Cortex of kidney (tissue), 1 donor: ENCODE results near the gene DHRSX.
"Not testable (repeated sequence)": the region's sequence is repeated elsewhere in the genome, so short reads cannot be mapped to it uniquely, and the experiment has no call there.

Experiments
- DNase-seq: peaks from one replicate; lab custom pipeline; 2025; lab: John Stamatoyannopoulos, UW

DHRSX gene

GRCh38 chrX:2520539-2520938 is 19.8 kb upstream of the DHRSX start:
- DNase-seq: no peak

GRCh38 chrX:2519638-2520037 is 18.9 kb upstream of the DHRSX start:
- DNase-seq: not testable (repeated sequence)

DNA sequence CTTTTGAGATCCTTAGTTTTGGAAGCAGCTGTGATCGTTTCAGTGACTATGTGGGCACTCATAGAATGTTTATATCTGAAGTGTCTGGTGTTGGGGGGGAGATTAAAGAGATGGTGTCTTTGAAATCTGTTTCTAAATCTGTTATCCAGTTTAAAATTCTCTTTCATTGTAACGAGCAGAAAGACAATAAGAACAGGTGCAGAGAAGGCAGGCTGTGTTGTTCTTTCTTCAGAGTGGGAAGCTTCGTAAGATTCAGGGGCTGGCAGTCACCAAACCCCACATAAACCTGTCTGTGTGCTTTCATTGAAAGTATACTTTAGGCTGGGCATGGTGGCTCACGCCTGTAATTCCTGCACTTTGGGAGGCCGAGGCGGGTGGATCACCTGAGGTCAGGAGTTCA is 16.3 kb upstream of the DHRSX start:
- no peak for DNase-seq

- no peak for DNase-seq
Measured at GRCh38 chrX:2516623-2517022, 15.8 kb upstream of the DHRSX start.

DNA sequence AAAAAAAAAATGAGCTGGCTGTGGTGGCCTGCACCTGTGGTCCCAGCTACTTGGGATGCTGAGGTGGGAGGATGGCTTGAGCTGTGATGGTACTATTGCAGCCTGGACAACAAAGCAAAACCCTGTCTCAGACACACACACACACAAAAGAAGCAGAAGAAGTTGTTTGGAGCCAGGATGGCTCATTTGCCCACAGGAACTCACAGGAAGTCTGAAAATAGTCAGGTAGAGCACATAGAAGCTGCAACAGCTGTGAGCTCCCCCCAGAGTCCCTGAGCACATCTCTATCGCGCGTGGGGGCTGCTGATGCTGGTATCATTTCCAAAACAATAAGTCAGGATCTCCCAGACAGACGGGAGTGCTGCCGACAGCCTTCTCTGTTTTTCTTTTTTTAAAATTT is 13.4 kb upstream of the DHRSX start:
- no peak for DNase-seq

- no peak for DNase-seq
Measured at GRCh38 chrX:2513121-2513664, 12.4 kb upstream of the DHRSX start.

GRCh38 chrX:2512501-2512900 is 11.7 kb upstream of the DHRSX start:
- no peak for DNase-seq

DNA sequence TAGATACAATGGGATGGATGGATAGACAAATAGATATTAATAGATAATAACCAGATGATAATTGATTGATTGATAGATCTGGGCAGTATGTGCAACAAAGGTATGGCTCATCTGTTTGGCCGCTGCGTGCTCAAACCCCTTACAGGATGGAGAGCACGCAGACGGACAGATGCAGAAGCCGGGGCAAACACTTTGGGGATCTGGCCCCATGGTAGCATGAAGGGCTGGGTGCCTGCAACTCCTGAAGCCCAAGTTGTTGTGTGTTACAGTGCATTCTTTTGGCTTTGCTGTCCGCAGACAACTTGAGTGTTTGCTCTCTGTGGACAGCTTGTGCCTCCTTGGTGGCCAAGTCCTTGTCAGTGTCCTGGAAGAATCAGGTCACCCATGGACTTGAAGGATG is 10.6 kb upstream of the DHRSX start:
- DNase-seq: no peak

DNA sequence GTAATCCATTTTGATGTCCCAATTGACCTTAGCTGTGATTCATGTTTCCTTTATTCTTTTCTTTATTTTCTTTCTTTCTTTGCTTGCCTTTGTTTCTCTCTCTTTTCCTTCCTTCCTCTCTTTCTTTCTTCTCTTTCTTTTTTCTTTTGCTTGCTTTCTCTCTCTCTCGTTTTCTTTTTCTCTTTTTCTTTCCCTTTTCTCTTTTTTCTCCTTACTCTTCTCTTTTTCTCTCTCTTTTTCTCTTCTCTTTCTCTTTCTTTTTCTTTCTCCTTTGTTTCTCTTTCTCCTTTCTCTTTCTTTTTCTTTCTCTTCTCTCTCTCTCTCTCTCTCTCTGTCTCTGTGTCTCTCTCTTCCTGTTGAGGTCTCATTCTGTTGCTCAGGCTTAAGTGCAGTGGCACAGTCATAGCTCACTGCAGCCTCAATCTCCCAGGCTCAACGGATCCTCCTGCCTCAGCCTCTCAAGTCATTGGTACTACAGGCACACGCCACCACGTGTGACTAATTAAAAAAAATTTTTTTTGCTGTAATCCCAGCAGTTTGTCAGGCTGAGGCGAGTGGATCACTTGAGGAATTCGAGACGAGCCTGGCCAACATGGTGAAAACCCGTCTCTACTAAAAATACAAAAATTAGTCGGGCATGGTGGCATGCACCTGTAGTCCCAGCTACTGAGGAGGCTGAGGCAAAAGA is 8.0 kb upstream of the DHRSX start:
- no peak for DNase-seq

DNA sequence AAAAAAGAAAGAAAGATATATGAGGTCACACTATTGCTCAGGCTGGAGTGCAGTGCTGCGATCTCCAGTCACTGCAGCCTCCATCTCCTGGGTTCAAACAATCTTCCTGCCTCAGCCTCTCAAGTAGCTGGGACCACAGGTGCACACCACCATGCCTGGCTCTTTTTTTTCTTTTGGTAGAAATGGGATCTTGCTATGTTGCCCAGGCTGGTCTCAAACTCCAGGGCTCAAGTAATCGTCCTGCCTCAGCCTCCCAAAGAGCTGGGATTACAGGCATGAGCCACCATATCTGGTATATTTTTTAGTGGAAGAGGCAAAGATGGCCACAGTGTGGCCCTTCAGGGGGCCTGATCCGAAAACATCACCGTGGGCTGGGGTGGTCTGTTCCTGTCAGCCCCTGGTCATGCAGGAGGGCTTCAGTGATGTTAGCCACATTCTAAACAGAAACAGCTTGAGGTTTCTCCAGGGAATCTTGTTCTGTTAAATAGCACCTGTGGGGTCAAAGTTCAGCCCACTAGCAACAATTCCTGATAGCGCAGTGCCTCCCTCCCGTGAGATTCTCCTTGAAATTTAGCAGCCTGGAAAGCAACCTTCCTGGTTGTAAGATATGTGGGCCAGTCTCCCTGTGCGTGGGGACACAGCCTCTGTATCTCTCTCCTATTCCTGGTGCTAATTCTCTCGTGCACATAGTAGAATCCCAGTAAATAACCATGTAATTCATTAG is 7.3 kb upstream of the DHRSX start:
- no peak for DNase-seq

- no peak for DNase-seq
Measured at GRCh38 chrX:2507196-2507595, 6.4 kb upstream of the DHRSX start.

- DNase-seq: not testable (repeated sequence)
Measured at GRCh38 chrX:2505341-2505740, 4.6 kb upstream of the DHRSX start.

DNA sequence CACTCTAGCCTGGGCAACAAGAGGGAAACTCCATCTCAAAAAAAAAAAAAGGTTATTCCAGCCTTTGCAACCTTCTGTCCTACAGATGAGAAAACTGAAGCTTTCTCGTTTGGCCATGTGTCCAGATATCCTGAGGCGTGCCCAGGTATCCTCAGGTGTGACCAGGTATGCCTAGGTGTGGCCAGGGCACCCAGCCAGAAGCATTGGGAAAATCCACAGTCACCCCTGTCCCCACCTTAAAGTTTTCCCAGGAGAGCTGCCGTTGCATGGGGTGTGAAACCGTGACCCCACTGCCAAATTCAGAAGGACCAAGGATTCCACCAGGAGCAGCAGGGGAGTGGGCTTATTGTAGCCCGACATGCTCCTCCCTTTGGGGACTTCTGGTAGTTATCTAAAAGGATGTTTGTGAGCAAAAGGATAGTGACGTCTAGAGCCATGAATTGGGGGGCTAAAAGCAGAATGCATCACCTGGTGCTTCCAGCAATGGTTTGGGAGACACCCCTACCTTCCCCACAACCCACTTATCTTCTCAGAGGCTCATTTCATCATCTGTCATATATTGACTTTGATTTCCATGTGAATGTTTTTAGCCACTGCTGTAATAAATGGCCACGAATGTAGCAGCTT is 4.0 kb upstream of the DHRSX start:
- no peak for DNase-seq

DNA sequence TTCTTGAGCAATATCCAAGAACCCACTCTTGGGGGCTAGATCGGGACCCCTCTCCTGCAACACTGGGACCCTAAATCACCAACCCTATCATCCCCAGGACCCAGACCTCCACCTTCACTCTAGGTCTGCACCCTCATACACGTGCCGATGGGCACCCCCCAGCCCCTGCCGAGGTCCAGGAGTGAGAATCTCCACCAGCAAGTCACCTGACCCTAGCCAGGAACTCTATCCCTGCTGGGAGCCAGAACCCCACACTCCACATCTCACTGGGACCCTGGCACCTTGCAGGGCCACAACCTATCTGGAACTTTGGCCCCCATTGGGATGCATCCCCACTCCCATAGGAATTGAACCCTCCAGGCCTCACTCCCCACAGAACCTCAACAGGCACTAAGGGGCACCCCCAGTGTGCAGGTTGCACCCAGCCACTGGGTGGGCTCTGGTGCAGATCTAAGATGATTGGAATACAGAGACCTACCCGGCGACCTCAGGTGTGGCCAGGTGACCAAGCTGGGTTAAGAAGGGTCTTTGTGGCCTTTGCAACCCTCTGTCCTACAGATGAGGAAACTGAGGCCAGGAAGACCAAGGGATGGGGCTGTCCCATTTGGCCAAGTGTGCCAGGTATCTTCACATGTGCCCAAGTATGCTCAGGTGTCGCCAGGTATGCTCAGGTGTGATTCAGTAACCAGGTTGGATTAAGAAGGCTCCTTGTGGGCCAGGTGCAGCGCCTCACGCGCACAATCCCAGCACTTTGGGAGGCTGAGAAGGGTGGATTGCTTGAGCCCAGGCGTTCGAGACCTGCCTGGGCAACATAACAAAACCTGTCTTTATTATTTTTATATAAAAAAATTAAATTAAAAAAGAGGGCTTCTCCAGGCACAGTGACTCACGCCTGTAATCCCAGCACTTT is 3.1 kb upstream of the DHRSX start:
- DNase-seq: no peak

GRCh38 chrX:2502668-2503519 is 2.1 kb upstream of the DHRSX start:
- DNase-seq: no peak

- no peak for DNase-seq
Measured at GRCh38 chrX:2502120-2502667, 1.4 kb upstream of the DHRSX start.

- DNase-seq: no peak
Measured at GRCh38 chrX:2501559-2502102, 855 bp upstream of the DHRSX start.

- DNase-seq: no peak
Measured at GRCh38 chrX:2500091-2500802, 529 bp downstream of the DHRSX start.

GRCh38 chrX:2499507-2499906 is 1.3 kb downstream of the DHRSX start:
- no peak for DNase-seq
